Duodenal mucosa (tissue), 2 donors: Measurements from ENCODE around the gene ZC3H18.

Source experiments
- H3K27ac ChIP-seq: one replicate; pipeline ENCODE4 v1.7.0; 2013; ENCODE audit warnings: low read depth, low read length
- H3K27me3 ChIP-seq, 2 donors: one replicate each; pipeline ENCODE4 v1.7.0; 2013; ENCODE audit warnings: low read length in 2 of 2, control low read depth in 1 of 2; ENCODE audit not compliant: insufficient read depth in 2 of 2, control insufficient read depth in 1 of 2
- H3K36me3 ChIP-seq, 2 donors: one replicate each; pipeline ENCODE4 v1.7.0; 2013; ENCODE audit warnings: low read length in 2 of 2, control low read depth in 1 of 2; ENCODE audit not compliant: insufficient read depth in 2 of 2, control insufficient read depth in 1 of 2
- H3K4me1 ChIP-seq, 2 donors: one replicate each; pipeline ENCODE4 v1.7.0; 2013; ENCODE audit warnings: low read length in 2 of 2, control low read depth in 1 of 2; ENCODE audit not compliant: insufficient read depth in 2 of 2, control insufficient read depth in 1 of 2
- H3K4me3 ChIP-seq, 2 donors: one replicate each; pipeline ENCODE4 v1.7.0; 2013; ENCODE audit warnings: low read length in 2 of 2, low read depth in 1 of 2
- H3K9ac ChIP-seq, 2 donors: one replicate each; pipeline ENCODE4 v1.7.0; 2013; ENCODE audit warnings: low read length in 2 of 2, low read depth in 1 of 2
- H3K9me3 ChIP-seq, 2 donors: one replicate each; pipeline ENCODE4 v1.7.0; 2013; ENCODE audit warnings: low read length in 2 of 2, control low read depth in 1 of 2; ENCODE audit not compliant: control insufficient read depth in 1 of 2

ZC3H18 gene

DNA sequence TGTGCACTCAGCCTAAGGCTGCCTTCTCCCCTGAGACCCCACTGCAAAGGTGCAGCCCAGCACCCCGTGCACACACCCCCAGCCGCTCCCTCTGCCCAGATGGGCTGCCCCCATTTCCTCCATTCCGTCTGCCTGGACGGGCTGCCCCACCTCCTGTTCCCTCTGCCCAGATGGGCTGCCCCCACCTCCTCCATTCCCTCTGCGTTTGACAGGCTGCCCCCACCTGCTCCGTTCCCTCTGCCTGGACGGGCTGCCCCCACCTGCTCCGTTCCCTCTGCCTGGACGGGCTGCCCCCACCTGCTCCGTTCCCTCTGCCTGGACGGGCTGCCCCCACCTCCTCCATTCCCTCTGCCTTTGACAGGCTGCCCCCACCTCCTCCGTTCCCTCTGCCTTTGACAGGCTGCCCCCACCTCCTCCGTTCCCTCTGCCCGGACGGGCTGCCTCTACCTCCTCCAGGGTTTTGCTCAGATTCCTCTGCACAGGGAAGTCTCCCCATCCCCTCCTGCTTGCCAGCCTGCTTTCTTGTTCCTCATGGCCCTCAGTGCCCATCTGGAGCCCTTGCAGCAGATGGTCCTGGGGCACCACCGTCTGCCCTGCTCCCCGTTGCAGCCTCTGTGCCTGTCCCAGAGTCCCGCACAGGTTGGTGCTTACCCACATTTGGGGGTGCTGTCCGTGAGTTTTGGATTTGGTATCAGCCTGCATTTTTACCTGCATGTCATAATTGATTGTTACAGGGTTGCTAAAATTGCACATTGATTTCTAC lies 44.8 kb downstream of the ZC3H18 start:
- no peaks in the 10 kb centered on the region for H3K9me3 ChIP-seq
- peaks cover 40 to 44% of the 10 kb centered on the region in 2 donors for H3K4me1 ChIP-seq
- no peak overlapping the region for H3K4me3 ChIP-seq
- H3K27ac ChIP-seq = no peak overlapping the region
- no peaks in the 10 kb centered on the region for H3K27me3 ChIP-seq
- no peak overlapping the region for H3K9ac ChIP-seq
- H3K36me3 ChIP-seq = peaks cover 9 to 54% of the 10 kb centered on the region in 2 donors

GRCh38 chr16:88616320-88616719 lies 46.1 kb downstream of the ZC3H18 start:
- Histone ChIP-seq H3K27me3 (no peaks in the 10 kb centered on the region), H3K27ac (peak overlapping the region; percentile 70), H3K4me1 (peaks cover 40 to 50% of the 10 kb centered on the region in 2 donors), H3K4me3 (peak overlapping the region; percentile 6 to 28), H3K9ac (peak overlapping the region; percentile 51 to 73), H3K9me3 (no peaks in the 10 kb centered on the region), H3K36me3 (peaks cover 2 to 43% of the 10 kb centered on the region in 2 donors)

- Histone ChIP-seq H3K4me1 (peaks cover 40 to 50% of the 10 kb centered on the region in 2 donors), H3K27me3 (no peaks in the 10 kb centered on the region), H3K36me3 (peaks cover 2 to 43% of the 10 kb centered on the region in 2 donors), H3K9ac (peak overlapping the region; percentile 51 to 73), H3K4me3 (peak overlapping the region; percentile 28 to 35), H3K9me3 (no peaks in the 10 kb centered on the region), H3K27ac (peak overlapping the region; percentile 70)
Measured at GRCh38 chr16:88616736-88617135, 46.5 kb downstream of the ZC3H18 start.

- H3K4me3 ChIP-seq = peak overlapping the region; percentile 28 to 35
- H3K4me1 ChIP-seq = peaks cover 40 to 50% of the 10 kb centered on the region in 2 donors
Measured at GRCh38 chr16:88617268-88618031, 47.2 kb downstream of the ZC3H18 start.

DNA sequence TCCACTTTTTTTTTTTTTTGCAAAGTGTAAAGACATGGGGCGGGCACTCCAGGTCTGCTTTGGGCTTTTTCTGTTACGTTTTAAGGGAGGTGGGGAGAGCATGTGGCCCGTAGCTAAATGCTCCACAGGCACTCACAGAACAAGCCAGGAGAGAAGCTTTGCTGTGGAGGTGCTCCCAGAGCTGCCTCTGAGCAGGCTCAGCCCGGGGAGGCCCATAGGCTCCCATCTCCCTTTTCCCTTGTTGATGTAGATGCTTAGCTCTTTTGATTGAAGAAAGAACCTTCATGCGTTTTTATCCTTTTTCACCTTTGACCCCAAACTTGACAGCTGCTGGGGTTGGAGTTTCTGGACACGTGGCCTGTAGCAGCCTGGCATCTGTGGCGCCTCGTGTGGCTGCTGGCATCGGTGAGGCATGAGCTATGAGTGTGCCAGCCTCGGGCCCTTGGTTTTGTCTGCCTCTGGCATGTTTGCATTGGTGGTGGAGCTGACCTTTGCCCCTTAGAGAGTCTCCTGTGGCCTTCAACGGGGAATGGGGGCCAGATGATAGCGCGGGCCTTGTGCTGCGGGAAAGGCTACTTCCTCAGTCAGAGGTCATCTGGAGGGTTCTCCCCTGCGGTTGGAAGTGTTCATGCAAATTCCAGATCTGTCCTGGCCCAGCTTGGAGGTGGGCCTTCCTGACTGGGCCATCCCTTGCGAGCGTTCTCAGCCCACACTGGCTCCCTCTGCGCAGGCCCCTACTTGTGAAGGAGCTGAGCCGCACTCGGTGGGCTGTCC lies 48.2 kb downstream of the ZC3H18 start:
- H3K4me3 ChIP-seq = no peak overlapping the region
- no peaks in the 10 kb centered on the region for H3K27me3 ChIP-seq
- no peak overlapping the region for H3K27ac ChIP-seq
- no peaks in the 10 kb centered on the region for H3K9me3 ChIP-seq
- H3K9ac ChIP-seq = peak overlapping the region in 1 of 2 donors; percentile 18
- H3K36me3 ChIP-seq = peaks cover 16 to 46% of the 10 kb centered on the region in 2 donors
- H3K4me1 ChIP-seq = peaks cover 40 to 50% of the 10 kb centered on the region in 2 donors

More at GRCh38 chr16:88617268-88618031, 47.2 kb downstream of the ZC3H18 start:
- no peaks in the 10 kb centered on the region for H3K27me3 ChIP-seq
- no peak overlapping the region for H3K27ac ChIP-seq
- H3K36me3 ChIP-seq = peaks cover 7 to 45% of the 10 kb centered on the region in 2 donors
- peak overlapping the region; percentile 51 to 73 for H3K9ac ChIP-seq
- no peaks in the 10 kb centered on the region for H3K9me3 ChIP-seq

DNA sequence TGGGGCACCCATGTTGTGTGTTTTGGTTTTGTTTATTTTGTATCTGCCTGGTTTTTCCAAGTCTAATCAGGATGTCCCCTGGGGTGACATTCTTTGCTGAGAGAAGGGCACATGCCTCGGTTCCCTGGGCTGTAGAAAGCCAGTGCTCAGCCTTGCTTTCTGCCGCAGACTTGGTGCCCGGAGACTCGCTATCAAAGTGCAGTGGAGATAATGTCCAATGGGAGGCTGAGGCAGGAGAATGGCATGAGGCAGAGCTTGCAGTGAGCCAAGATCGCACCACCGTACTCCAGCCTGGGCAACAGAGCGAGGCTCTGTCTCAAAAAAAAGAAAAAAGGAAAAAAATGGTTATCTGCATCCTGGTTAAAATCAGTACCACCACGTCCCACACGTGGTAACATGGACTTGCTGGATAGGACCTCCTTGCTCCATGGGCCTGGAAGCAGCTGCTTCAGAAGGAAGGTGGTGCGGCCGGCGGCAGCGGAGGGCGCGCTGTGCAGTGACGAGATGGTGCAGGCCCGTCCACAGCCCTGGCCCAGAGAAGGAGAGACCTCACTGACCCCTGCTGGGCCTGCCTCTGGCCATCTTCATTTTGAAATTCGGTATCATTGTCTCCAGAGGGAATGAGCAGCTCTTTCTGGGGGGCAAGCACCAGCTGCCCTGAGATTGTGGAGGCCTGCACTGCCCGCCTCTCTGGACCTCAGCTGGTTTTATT lies 48.9 kb downstream of the ZC3H18 start:
- Histone ChIP-seq H3K36me3 (peaks cover 21 to 52% of the 10 kb centered on the region in 2 donors), H3K27me3 (no peaks in the 10 kb centered on the region), H3K27ac (no peak overlapping the region), H3K4me1 (peaks cover 40 to 50% of the 10 kb centered on the region in 2 donors), H3K9ac (peak overlapping the region in 1 of 2 donors; percentile 6), H3K9me3 (no peaks in the 10 kb centered on the region), H3K4me3 (no peak overlapping the region)

- Histone ChIP-seq H3K9me3 (no peaks in the 10 kb centered on the region), H3K9ac (peak overlapping the region in 1 of 2 donors; percentile 6), H3K4me1 (peaks cover 40 to 50% of the 10 kb centered on the region in 2 donors), H3K4me3 (no peak overlapping the region), H3K27me3 (no peaks in the 10 kb centered on the region), H3K36me3 (peaks cover 26 to 55% of the 10 kb centered on the region in 2 donors), H3K27ac (no peak overlapping the region)
Measured at GRCh38 chr16:88619859-88620815, 49.9 kb downstream of the ZC3H18 start.

DNA sequence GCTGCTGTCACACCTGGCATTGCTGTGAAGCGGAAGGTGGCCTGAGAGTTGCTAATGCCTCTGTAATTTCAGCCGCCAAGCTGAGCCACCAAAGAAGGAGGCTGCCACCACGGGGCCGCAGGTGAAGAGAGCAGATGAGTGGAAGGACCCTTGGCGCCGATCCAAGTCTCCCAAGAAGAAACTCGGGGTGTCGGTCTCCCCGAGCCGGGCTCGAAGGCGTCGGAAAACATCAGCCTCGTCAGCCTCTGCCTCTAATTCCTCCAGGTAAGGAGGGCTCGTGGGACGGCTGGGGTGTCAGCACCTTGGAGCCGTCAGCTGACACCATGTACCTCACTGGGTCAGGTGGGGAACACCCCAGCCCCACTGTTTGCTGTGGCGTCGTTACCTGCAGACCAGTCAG lies 51.9 kb downstream of the ZC3H18 start:
- H3K4me3 ChIP-seq = no peak overlapping the region
- H3K9me3 ChIP-seq = no peaks in the 10 kb centered on the region
- H3K9ac ChIP-seq = no peak overlapping the region
- H3K27ac ChIP-seq = no peak overlapping the region
- H3K36me3 ChIP-seq = peaks cover 24 to 69% of the 10 kb centered on the region in 2 donors
- H3K4me1 ChIP-seq = peaks cover 22 to 33% of the 10 kb centered on the region in 2 donors
- H3K27me3 ChIP-seq = no peaks in the 10 kb centered on the region
